Nephron (organoid): ENCODE results near the gene SH3PXD2A.
"Not testable (repeated sequence)": the region's sequence is repeated elsewhere in the genome, so short reads cannot be mapped to it uniquely, and the experiment has no call there.

Experiments used
- H3K27ac Mint-ChIP-seq, 3 experiments: 2 replicates each; pipeline ENCODE4 v1.8.0; 2020; ENCODE audit warnings: mixed read lengths in 3 of 3, mild to moderate bottlenecking in 2 of 3, moderate library complexity in 1 of 3
- H3K27me3 Mint-ChIP-seq: 2 replicates; pipeline ENCODE4 v1.8.0; 2021; ENCODE audit warnings: low read depth, mild to moderate bottlenecking, moderate library complexity, mixed read lengths
- H3K36me3 Mint-ChIP-seq: 2 replicates; pipeline ENCODE4 v1.8.0; 2020; ENCODE audit warnings: low read depth, mixed read lengths
- H3K4me1 Mint-ChIP-seq: 2 replicates; pipeline ENCODE4 v1.8.0; 2020; ENCODE audit warnings: mixed read lengths
- H3K4me3 Mint-ChIP-seq, 3 experiments: 2 replicates each; pipeline ENCODE4 v1.8.0; 2020; ENCODE audit warnings: mild to moderate bottlenecking in 3 of 3, mixed read lengths in 3 of 3, moderate library complexity in 2 of 3
- H3K9me3 Mint-ChIP-seq: 2 replicates; pipeline ENCODE4 v1.8.0; 2020; ENCODE audit warnings: mixed read lengths
- TF ChIP-seq, protein P1 (sequence below), 3 experiments: fragments of 200-600 bp; sonication (generic); IDR thresholded peaks; one replicate each; pipeline ENCODE4 v1.5.0; 2021; ENCODE audit warnings: antibody characterized with exemption in 3 of 3; ENCODE audit not compliant: unreplicated experiment in 3 of 3

Gene SH3PXD2A

DNA sequence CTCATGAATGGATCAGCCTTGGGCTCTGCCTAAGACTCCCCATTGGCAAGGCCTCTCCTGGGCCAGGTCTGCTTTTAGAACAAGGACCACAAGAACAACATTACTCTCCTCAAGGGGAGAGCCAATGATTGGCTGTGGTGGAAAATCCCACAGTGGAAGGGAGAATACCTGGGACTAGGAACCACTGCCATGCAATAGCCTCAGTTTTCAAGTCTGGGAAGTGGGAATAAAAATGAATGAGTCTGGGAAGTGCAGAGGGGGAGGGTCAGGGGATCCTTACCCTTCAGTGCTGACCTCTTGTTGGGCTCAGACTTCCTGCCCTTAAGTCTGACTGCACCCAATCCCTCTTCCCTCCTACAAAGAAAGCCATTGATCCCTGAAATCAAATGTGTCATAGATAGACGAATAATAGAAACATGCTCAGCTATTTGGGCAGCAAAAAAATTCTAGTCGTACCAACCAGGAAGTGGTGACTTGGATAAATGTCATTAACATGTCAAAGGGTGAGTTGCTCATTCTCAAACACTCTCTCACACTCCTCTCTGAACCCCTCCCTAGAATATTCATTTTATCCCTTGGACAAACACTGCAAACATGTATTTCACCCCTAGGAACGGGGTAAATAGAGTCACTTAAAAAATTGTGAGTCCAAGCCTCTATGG, 123.6 kb downstream of the SH3PXD2A start:
- no peak overlapping the region for H3K4me3 Mint-ChIP-seq
- peaks cover 8% of the 10 kb centered on the region for H3K27me3 Mint-ChIP-seq
- TF ChIP-seq, protein P1, sequence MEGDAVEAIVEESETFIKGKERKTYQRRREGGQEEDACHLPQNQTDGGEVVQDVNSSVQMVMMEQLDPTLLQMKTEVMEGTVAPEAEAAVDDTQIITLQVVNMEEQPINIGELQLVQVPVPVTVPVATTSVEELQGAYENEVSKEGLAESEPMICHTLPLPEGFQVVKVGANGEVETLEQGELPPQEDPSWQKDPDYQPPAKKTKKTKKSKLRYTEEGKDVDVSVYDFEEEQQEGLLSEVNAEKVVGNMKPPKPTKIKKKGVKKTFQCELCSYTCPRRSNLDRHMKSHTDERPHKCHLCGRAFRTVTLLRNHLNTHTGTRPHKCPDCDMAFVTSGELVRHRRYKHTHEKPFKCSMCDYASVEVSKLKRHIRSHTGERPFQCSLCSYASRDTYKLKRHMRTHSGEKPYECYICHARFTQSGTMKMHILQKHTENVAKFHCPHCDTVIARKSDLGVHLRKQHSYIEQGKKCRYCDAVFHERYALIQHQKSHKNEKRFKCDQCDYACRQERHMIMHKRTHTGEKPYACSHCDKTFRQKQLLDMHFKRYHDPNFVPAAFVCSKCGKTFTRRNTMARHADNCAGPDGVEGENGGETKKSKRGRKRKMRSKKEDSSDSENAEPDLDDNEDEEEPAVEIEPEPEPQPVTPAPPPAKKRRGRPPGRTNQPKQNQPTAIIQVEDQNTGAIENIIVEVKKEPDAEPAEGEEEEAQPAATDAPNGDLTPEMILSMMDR (IDR thresholded peaks at IDR 0.05; ENCODE audit: unreplicated experiment in 3 of 3) = no peak
- H3K27ac Mint-ChIP-seq = peak overlapping the region in 2 of 3 experiments; percentile 57 to 75
- no peaks in the 10 kb centered on the region for H3K9me3 Mint-ChIP-seq
- peaks cover 40% of the 10 kb centered on the region for H3K4me1 Mint-ChIP-seq
- H3K36me3 Mint-ChIP-seq = no peaks in the 10 kb centered on the region

DNA sequence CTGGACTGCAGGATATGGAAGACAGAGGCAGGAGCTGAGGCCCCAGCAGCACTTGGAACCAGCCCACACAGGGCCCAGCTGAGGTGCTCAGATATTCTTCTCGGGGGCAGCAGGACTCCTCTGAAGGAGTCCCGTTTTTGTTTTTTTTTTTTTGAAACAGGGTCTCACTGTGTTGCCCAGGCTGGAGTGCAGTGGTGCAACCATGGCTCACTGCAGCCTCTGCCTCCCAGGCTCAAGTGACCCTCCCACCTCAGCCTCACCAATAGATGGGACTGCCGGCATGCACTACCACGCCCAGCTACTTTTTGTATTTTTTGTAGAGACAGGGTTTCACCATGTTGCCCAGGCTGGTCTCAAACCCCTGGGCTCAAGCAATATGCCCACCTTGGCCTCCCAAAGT, 124.3 kb downstream of the SH3PXD2A start:
- not testable (repeated sequence) for H3K36me3 Mint-ChIP-seq, H3K9me3 Mint-ChIP-seq, H3K4me3 Mint-ChIP-seq, H3K27me3 Mint-ChIP-seq
- peak overlapping the region in 2 of 3 experiments; percentile 52 to 60 for H3K27ac Mint-ChIP-seq
- peaks cover 41% of the 10 kb centered on the region for H3K4me1 Mint-ChIP-seq

DNA sequence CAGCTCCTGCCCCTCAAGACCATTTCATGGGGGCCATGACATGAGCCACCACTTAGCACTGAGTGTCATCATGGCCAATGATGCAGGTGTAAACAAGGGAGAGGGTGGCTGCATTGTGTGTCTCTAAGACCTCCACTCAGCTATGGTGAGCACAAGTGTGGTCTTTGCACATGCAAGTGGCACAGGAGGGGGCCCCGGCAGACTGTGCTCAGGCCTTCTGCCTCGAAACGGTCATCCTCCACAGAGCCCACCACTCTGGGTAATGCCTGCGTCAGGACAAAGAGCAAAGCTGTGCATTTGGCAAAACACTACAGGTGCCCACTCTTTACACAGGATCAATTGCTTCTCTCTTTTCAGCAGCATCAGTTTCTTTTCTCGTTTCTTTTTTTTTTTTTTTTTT, 125.5 kb downstream of the SH3PXD2A start:
- H3K4me3 Mint-ChIP-seq = no peak overlapping the region
- peaks cover 4% of the 10 kb centered on the region for H3K27me3 Mint-ChIP-seq
- H3K27ac Mint-ChIP-seq = no peak overlapping the region
- H3K9me3 Mint-ChIP-seq = no peaks in the 10 kb centered on the region
- H3K36me3 Mint-ChIP-seq = no peaks in the 10 kb centered on the region
- TF ChIP-seq, protein P1 (IDR thresholded peaks at IDR 0.05; ENCODE audit: unreplicated experiment in 3 of 3) = no peak
- peaks cover 45% of the 10 kb centered on the region for H3K4me1 Mint-ChIP-seq

DNA sequence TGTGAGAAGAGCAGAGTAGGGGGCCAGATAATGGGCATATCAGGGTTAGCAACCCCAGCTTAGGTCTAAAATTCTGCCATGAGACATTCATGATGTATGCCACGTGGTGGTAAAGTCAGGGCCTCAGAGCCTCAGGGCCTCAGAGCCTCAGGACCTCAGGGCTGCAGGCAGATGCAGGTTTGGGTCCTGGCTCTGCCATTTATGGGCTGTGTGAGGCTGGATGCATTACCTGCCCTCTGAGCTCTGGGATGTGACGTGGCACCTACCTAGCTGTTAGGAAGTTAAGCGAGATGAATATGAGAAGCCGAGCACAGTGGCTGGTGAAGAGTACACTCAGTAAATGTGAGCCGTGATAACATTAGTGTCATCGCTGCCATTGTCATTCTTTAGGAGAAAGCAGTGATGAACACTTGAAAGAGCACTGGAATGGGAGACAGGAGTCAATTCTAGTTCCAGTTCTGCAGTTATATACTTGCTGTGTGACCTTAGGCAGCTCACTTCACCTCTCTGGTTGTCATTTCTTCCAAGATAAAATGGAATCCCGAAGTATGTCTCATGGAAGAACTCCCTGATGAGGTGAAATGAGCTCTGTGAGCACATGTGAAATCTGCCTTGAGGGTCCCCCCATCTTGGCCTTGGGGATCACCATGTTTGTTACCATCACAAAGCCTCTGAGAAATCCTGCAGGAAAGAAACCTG, 127.2 kb downstream of the SH3PXD2A start:
- Mint-ChIP-seq H3K27me3 (peaks cover 4% of the 10 kb centered on the region), H3K9me3 (no peaks in the 10 kb centered on the region), H3K4me1 (peaks cover 48% of the 10 kb centered on the region), H3K4me3 (no peak overlapping the region), H3K27ac (no peak overlapping the region), H3K36me3 (peaks cover 9% of the 10 kb centered on the region)
- TF ChIP-seq, protein P1 (IDR thresholded peaks at IDR 0.05; ENCODE audit: unreplicated experiment in 3 of 3) = no peak

DNA sequence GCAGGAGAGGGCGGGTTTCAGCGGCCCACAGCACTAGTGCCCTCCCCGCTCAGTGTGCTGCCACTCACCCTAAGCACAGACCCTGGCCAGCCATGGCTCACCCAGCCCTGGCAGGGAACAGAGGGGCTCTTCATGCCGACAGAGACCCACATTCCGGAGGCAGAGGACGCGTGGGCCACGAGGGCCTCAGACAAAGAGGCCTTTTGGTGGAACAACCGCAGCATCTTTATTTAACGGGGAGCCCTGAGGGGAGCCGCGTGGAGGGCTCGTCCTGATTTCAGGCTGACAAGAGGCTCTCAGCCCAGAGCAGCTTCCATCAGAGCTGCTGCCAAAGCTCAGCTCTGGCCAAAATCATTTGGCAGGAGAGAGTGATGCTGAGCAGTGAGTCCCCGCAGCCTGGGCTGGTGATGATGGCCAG, 127.8 kb downstream of the SH3PXD2A start:
- Mint-ChIP-seq H3K9me3 (no peaks in the 10 kb centered on the region), H3K27me3 (peaks cover 4% of the 10 kb centered on the region), H3K27ac (no peak overlapping the region), H3K36me3 (peaks cover 9% of the 10 kb centered on the region), H3K4me1 (peaks cover 43% of the 10 kb centered on the region), H3K4me3 (no peak overlapping the region)
- TF ChIP-seq, protein P1 (IDR thresholded peaks at IDR 0.05; ENCODE audit: unreplicated experiment in 3 of 3) = no peak

DNA sequence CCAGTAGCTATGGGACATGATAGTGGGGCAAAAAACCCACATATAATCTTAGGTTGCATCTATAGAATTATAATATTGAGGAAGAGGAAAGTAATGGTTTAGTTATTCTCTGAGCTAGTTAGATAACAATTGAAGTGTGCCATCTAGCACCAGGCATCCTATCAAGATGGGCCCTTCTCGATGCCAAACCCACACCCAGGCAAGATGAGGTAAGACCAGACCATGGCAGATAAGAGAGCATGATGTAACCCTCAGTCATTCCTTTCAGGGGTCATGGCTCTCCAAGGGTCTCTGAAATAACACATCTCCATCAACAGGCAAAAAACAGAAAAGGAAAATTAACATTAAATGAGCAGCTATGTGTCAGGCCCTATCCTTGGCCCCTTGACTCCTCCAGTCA, 128.7 kb downstream of the SH3PXD2A start:
- peaks cover 9% of the 10 kb centered on the region for H3K36me3 Mint-ChIP-seq
- peaks cover 4% of the 10 kb centered on the region for H3K27me3 Mint-ChIP-seq
- H3K4me1 Mint-ChIP-seq = peaks cover 37% of the 10 kb centered on the region
- no peak overlapping the region for H3K4me3 Mint-ChIP-seq
- H3K27ac Mint-ChIP-seq = peak overlapping the region in 1 of 3 experiments; percentile 9
- TF ChIP-seq, protein P1 (IDR thresholded peaks at IDR 0.05; ENCODE audit: unreplicated experiment in 3 of 3) = no peak
- H3K9me3 Mint-ChIP-seq = no peaks in the 10 kb centered on the region
